Suprapubic skin (tissue), 4 donors: ENCODE results near the gene KLF15. TPM values are rescaled to one million over a fixed set of nuclear protein-coding genes. Genes with fewer than 3 reads are reported as not detected.

ENCODE experiments used
- DNase-seq, 2 donors: peaks; one replicate each; pipeline ENCODE4 v3.0.0-alpha.2; 2019; ENCODE audit warnings: low spot score in 2 of 2
- H3K27ac ChIP-seq: fragments of 200-600 bp; sonication (generic); one replicate; pipeline ENCODE4 v1.5.1; 2019
- H3K27me3 ChIP-seq: fragments of 200-600 bp; sonication (generic); one replicate; pipeline ENCODE4 v1.5.1; 2019
- H3K36me3 ChIP-seq: fragments of 200-600 bp; sonication (generic); one replicate; pipeline ENCODE4 v1.5.1; 2019
- H3K4me1 ChIP-seq: fragments of 200-600 bp; sonication (generic); one replicate; pipeline ENCODE4 v1.5.1; 2019
- H3K4me3 ChIP-seq: fragments of 200-600 bp; sonication (generic); one replicate; pipeline ENCODE4 v1.5.1; 2019; ENCODE audit warnings: mild to moderate bottlenecking
- H3K9me3 ChIP-seq: fragments of 200-600 bp; sonication (generic); one replicate; pipeline ENCODE4 v1.5.1; 2019
- CTCF ChIP-seq, 2 donors: fragments of 200-600 bp in 1 of 2; fragments of 450-650 bp in 1 of 2; sonication (generic) in 1 of 2; IDR thresholded peaks; one replicate each; pipeline ENCODE4 v1.5.1; 2016 to 2019; ENCODE audit warnings: antibody characterized with exemption in 2 of 2, mild to moderate bottlenecking in 1 of 2, moderate library complexity in 1 of 2
- EP300 ChIP-seq: sonication (generic); formaldehyde crosslinking; IDR thresholded peaks from one replicate; pipeline ENCODE4 v1.6.1; 2017; ENCODE audit warnings: antibody characterized with exemption
- POLR2A ChIP-seq, 2 donors: fragments of 450-650 bp; IDR thresholded peaks; one replicate each; pipeline ENCODE4 v1.6.1; 2017; ENCODE audit warnings: antibody characterized with exemption in 2 of 2, mild to moderate bottlenecking in 2 of 2, moderate library complexity in 2 of 2
- POLR2AphosphoS5 ChIP-seq, 3 donors: sonication (generic); formaldehyde crosslinking; IDR thresholded peaks; one replicate each; pipeline ENCODE4 v1.6.1; 2017; ENCODE audit warnings: antibody characterized with exemption in 3 of 3
- WGBS: methylation state at CpG from one replicate; pipeline ENCODE4 v1.1.5; 2018; 5-methylcytosine and 5-hydroxymethylcytosine counted together
- total RNA-seq, 4 donors: library from RNA; depleted of rRNA; stranded (reverse); fragments of >200 nt; gene quantifications; one replicate each; pipeline ENCODE4 v1.1.0, GENCODE V29; 2016

The KLF15 gene
- total RNA-seq, 4 donors from 2014 or later, result 7.3 to 19.2 (median 14.3) TPM

GRCh38 chr3:126395846-126396513 is 38.8 kb upstream of the KLF15 start:
- DNase-seq, result peak in 1 of 2 donors; percentile 56
- 100% methylated on average over 2 of the region's 6 CpGs for WGBS
- Histone ChIP-seq H3K4me1 (peaks cover 8% of the 10 kb centered on the region), H3K27ac (no peak overlapping the region), H3K27me3 (peaks cover 28% of the 10 kb centered on the region), H3K4me3 (no peak overlapping the region), H3K9me3 (no peaks in the 10 kb centered on the region), H3K36me3 (no peaks in the 10 kb centered on the region)
- TF ChIP-seq POLR2A (IDR thresholded peaks at IDR 0.05) (no peak), EP300 (no peak), POLR2AphosphoS5 (IDR thresholded peaks at IDR 0.05) (no peak), CTCF (IDR thresholded peaks at IDR 0.05) (no peak)

GRCh38 chr3:126394977-126395321 is 37.7 kb upstream of the KLF15 start:
- no peak for TF ChIP-seq POLR2A (IDR thresholded peaks at IDR 0.05)
- TF ChIP-seq CTCF (IDR thresholded peaks at IDR 0.05), result no peak
- no peak for TF ChIP-seq POLR2AphosphoS5 (IDR thresholded peaks at IDR 0.05)
- no peak for TF ChIP-seq EP300
- H3K9me3 ChIP-seq, result no peaks in the 10 kb centered on the region
- peaks cover 28% of the 10 kb centered on the region for H3K27me3 ChIP-seq
- no CpG with 5 or more reads among the region's 30 CpGs for WGBS
- no peak overlapping the region for H3K27ac ChIP-seq
- no peaks in the 10 kb centered on the region for H3K36me3 ChIP-seq
- H3K4me1 ChIP-seq, result peaks cover 8% of the 10 kb centered on the region
- H3K4me3 ChIP-seq, result peak overlapping the region; percentile 23
- no peak for DNase-seq

- no peak within 1 kb of the TSS for H3K27ac ChIP-seq
- H3K4me3 ChIP-seq, result peak within 1 kb of the TSS; percentile 23
- peaks cover 31% of the 10 kb centered on the region for H3K27me3 ChIP-seq
- WGBS, result 39% methylated on average over 34 of the region's 43 CpGs
- no peaks in the 10 kb centered on the region for H3K36me3 ChIP-seq
- peak in 1 of 2 donors; percentile 74 for DNase-seq
- H3K9me3 ChIP-seq, result no peaks in the 10 kb centered on the region
- TF ChIP-seq EP300 (no peak), CTCF (IDR thresholded peaks at IDR 0.05) (no peak), POLR2AphosphoS5 (IDR thresholded peaks at IDR 0.05) (no peak), POLR2A (IDR thresholded peaks at IDR 0.05) (no peak)
- H3K4me1 ChIP-seq, result peaks cover 11% of the 10 kb centered on the region
Observed at GRCh38 chr3:126394179-126394976, 37.2 kb upstream of the KLF15 start, which contains the start of gene CFAP100. Gene CFAP100, plus strand, starts transcription at chr3:126394909. Its CDS starts 1,092 bp downstream, at chr3:126396001.

GRCh38 chr3:126393563-126393962 is 36.4 kb upstream of the KLF15 start:
- no peak for TF ChIP-seq EP300
- TF ChIP-seq POLR2AphosphoS5 (IDR thresholded peaks at IDR 0.05), result no peak
- no peak for TF ChIP-seq POLR2A (IDR thresholded peaks at IDR 0.05)
- no peak for TF ChIP-seq CTCF (IDR thresholded peaks at IDR 0.05)
- H3K9me3 ChIP-seq, result no peaks in the 10 kb centered on the region
- H3K4me1 ChIP-seq, result peaks cover 19% of the 10 kb centered on the region
- WGBS, result 93% methylated on average over 4 of the region's 4 CpGs
- H3K36me3 ChIP-seq, result no peaks in the 10 kb centered on the region
- H3K27ac ChIP-seq, result no peak overlapping the region
- H3K4me3 ChIP-seq, result no peak overlapping the region
- peaks cover 32% of the 10 kb centered on the region for H3K27me3 ChIP-seq
- peak in 1 of 2 donors; percentile 13 for DNase-seq

GRCh38 chr3:126392246-126392645 is 35.0 kb upstream of the KLF15 start:
- peak in 1 of 2 donors; percentile 40 for DNase-seq
- TF ChIP-seq POLR2A (IDR thresholded peaks at IDR 0.05), result no peak
- no peak for TF ChIP-seq POLR2AphosphoS5 (IDR thresholded peaks at IDR 0.05)
- TF ChIP-seq EP300, result no peak
- no peak for TF ChIP-seq CTCF (IDR thresholded peaks at IDR 0.05)

More at GRCh38 chr3:126392246-126392645, 35.0 kb upstream of the KLF15 start:
- WGBS, result 55% methylated on average over 12 of the region's 12 CpGs
- Histone ChIP-seq H3K4me1 (peaks cover 20% of the 10 kb centered on the region), H3K4me3 (no peak overlapping the region), H3K27ac (no peak overlapping the region), H3K36me3 (no peaks in the 10 kb centered on the region), H3K9me3 (no peaks in the 10 kb centered on the region), H3K27me3 (peaks cover 32% of the 10 kb centered on the region)
